Measurements from ENCODE around the gene ZNF814. TPM values are rescaled to one million over a fixed set of nuclear protein-coding genes. Genes with fewer than 3 reads are reported as not detected.

ZNF814 gene
- 13.3 TPM for total RNA-seq

DNA sequence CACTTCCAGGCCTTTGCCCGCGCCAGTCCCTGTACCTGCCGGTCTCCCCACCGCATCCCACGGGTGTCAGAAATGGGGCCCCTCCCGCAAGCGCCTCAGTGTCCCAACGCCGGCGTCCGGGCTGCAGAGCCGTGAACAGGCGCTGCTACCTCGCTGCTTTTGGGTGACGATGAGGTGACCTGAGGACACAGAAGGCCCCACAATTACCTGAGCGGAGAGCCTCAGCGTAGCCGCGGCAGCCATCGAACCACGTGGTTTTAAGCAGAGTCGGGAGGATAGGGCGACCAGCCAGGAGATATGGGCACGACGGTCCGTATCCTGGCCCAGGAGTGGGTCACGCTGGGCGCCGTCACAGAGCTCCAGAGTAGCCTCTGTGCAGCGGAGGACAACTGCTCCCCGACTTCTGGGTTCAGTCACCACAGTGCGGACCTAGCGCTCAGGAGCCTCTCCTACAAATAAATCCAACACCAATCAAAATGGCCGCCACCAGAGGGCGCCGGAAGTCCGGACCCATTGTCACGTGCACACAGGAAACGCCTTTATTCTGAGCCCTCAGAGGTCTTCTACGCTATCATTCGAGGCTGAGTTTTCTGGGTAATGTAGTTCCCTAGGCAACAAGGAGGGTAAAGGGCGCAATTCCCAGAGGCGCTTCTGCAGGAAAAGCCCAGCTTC is at the start of gene ZNF814:
TSS of gene ZNF814 (minus strand) at position 478 of the 672 bp plus-strand sequence. CDS start at position 243, 235 bp downstream.
- intact Hi-C loops (cut with DNase I), result no loop called here
- TF ChIP-seq POLR2A (IDR thresholded peaks at IDR 0.05) (no peak), POLR2AphosphoS5 (IDR thresholded peaks at IDR 0.05; ENCODE audit: insufficient read depth in 1 of 2, low read depth in 1 of 2) (peak; percentile 58 to 77)
- TF ChIP-seq, protein P1, sequence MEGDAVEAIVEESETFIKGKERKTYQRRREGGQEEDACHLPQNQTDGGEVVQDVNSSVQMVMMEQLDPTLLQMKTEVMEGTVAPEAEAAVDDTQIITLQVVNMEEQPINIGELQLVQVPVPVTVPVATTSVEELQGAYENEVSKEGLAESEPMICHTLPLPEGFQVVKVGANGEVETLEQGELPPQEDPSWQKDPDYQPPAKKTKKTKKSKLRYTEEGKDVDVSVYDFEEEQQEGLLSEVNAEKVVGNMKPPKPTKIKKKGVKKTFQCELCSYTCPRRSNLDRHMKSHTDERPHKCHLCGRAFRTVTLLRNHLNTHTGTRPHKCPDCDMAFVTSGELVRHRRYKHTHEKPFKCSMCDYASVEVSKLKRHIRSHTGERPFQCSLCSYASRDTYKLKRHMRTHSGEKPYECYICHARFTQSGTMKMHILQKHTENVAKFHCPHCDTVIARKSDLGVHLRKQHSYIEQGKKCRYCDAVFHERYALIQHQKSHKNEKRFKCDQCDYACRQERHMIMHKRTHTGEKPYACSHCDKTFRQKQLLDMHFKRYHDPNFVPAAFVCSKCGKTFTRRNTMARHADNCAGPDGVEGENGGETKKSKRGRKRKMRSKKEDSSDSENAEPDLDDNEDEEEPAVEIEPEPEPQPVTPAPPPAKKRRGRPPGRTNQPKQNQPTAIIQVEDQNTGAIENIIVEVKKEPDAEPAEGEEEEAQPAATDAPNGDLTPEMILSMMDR (IDR thresholded peaks at IDR 0.05), result no peak
- Histone ChIP-seq H3K9me3 (peaks cover 7% of the 10 kb centered on the region), H3K27me3 (no peaks in the 10 kb centered on the region), H3K27ac (no peak within 1 kb of the TSS), H3K4me3 (peak within 1 kb of the TSS; percentile 48 to 55), H3K4me1 (peaks cover 15% of the 10 kb centered on the region), H3K36me3 (peaks cover 0 to 16% of the 10 kb centered on the region in 2 donors)
- DNase-seq (ENCODE audit: extremely low spot score in 2 of 2), result no peak

DNA sequence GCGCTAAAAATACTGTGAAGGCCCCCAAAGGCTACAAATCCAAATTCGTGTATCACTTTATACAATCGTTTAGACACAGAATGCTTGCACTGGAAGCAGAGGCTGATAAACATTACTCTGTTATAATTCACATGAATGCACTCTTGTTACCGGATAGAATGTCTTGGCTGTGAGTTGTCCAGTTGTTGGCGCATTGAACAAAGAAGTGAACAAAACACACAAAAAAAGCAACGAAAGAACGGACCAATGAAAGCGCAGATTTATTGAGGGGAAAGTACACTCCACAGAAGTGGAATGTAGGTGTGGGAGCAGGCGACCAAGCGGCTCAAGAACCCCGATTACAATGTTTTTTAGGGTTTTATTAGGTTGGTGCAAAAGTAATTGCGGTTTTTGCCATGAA is 46.9 kb upstream of the ZNF814 start:
- H3K4me1 ChIP-seq, result peaks cover 10% of the 10 kb centered on the region
- intact Hi-C loops (cut with DNase I), result no loop called here
- no peak for DNase-seq (ENCODE audit: extremely low spot score in 2 of 2)
- TF ChIP-seq, protein P1 (IDR thresholded peaks at IDR 0.05), result no peak
- TF ChIP-seq POLR2A (IDR thresholded peaks at IDR 0.05) (no peak), POLR2AphosphoS5 (IDR thresholded peaks at IDR 0.05; ENCODE audit: insufficient read depth in 1 of 2, low read depth in 1 of 2) (no peak)
- peaks cover 57% of the 10 kb centered on the region for H3K9me3 ChIP-seq
- no peak overlapping the region for H3K4me3 ChIP-seq
- H3K27me3 ChIP-seq, result no peaks in the 10 kb centered on the region
- peaks cover 0 to 51% of the 10 kb centered on the region in 2 donors for H3K36me3 ChIP-seq
- no peak overlapping the region for H3K27ac ChIP-seq

DNA sequence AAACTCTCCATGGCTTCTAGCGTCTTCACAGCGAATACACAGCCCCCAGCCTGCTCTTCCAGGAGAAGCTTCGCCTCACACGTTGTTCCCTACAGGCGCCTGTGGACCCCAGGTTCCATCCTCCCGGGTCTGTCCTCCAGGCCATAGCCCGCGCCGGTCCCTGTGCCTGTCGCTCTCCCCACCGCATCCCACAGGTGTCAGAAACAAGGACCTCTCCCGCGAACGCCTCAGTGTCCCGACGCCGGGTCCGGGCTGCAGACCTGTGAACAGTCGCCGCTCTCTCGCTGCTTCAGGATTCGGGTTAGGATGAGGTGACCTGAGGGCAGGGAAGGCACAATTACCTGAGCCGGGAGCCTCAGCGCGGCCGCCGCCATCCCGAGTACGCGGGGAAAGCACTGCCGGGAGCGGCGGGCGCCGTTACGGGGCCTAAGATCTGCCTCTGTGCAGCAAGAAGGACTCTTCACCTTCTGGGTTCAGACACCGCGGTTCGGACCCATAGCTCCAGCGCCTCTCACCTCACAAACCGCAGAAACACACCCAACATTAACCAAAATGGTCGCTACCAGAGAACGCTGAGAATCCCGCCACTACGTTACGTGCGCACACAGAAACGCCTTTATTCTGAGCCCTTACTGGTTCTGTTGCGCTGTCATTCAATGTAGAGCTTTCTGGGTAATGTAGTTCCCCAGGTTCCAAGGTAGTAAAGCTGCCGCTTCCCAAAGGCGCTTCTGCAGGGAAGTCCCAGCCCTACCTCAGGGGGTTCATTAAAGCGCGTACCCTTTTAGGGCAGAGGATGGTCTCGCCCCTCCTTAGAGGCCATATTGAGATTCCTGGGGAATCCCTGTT is 46.2 kb upstream of the ZNF814 start, which contains the start of gene ZNF418:
TSS of gene ZNF418 (minus strand) at position 583 of the 846 bp plus-strand sequence. CDS start 1,580 bp downstream, outside the sequence.
- Histone ChIP-seq H3K27me3 (no peaks in the 10 kb centered on the region), H3K36me3 (peaks cover 0 to 51% of the 10 kb centered on the region in 2 donors), H3K9me3 (peaks cover 51% of the 10 kb centered on the region), H3K4me1 (peaks cover 10% of the 10 kb centered on the region), H3K27ac (peak within 1 kb of the TSS; percentile 59), H3K4me3 (peak within 1 kb of the TSS; percentile 42 to 66)
- intact Hi-C loops (cut with DNase I), result no loop called here
- peak; percentile 36 to 82 for TF ChIP-seq POLR2AphosphoS5 (IDR thresholded peaks at IDR 0.05; ENCODE audit: insufficient read depth in 1 of 2, low read depth in 1 of 2)
- TF ChIP-seq, protein P1 (IDR thresholded peaks at IDR 0.05), result no peak
- no peak for DNase-seq (ENCODE audit: extremely low spot score in 2 of 2)

DNA sequence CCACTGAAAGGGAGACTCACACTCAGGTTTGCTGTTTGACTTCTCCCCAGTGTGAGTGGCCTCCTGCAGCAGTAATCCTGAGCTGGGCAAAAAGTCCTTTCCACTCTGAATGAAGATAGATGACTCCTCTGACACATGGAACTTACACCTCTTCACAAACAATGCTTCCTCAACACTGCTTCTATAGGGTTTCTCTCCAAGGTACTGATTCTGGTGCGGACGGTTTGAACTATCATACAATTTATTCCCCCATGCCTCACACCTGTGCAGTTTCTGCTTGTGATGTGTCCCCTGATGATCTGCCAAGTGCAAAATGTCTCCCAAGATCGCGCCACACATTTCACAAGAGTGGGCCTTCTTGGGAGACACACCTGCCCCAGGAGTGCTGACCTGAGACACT is 38.8 kb upstream of the ZNF814 start:
- intact Hi-C loops (cut with DNase I), result no loop called here
- DNase-seq (ENCODE audit: extremely low spot score in 2 of 2), result no peak
- TF ChIP-seq POLR2A (IDR thresholded peaks at IDR 0.05), result no peak
- TF ChIP-seq, protein P1 (IDR thresholded peaks at IDR 0.05), result no peak
- TF ChIP-seq POLR2AphosphoS5 (IDR thresholded peaks at IDR 0.05; ENCODE audit: insufficient read depth in 1 of 2, low read depth in 1 of 2), result no peak
- Histone ChIP-seq H3K4me1 (no peaks in the 10 kb centered on the region), H3K27ac (no peak overlapping the region), H3K27me3 (no peaks in the 10 kb centered on the region), H3K36me3 (peaks cover 2 to 56% of the 10 kb centered on the region in 2 donors), H3K9me3 (peaks cover 36% of the 10 kb centered on the region), H3K4me3 (no peak overlapping the region)

Measured in vagina (tissue), 2 donors.